K562 (cell line): ENCODE results near the gene ARFRP1. TPM values are rescaled to one million over a fixed set of nuclear protein-coding genes. Genes with fewer than 3 reads are reported as not detected.

ENCODE experiments used
- CTBP1 ChIP-seq: fragments of 450-650 bp; IDR thresholded peaks from 2 replicates; pipeline ENCODE4 v1.6.1; 2016; ENCODE audit warnings: borderline replicate concordance
- HIVEP1 ChIP-seq: fragments of 250-450 bp; sonication (Bioruptor Pico); IDR thresholded peaks from 2 replicates; pipeline ENCODE4 v1.4.0; 2020; ENCODE audit warnings: mild to moderate bottlenecking
- IRF2 ChIP-seq: sonication (generic); formaldehyde crosslinking; IDR thresholded peaks from 2 replicates; pipeline ENCODE4 v1.8.1; 2022; ENCODE audit warnings: mild to moderate bottlenecking, missing genetic modification reagents
- JUND ChIP-seq, 2 experiments: IDR thresholded peaks; 2 replicates in 1 of 2; 3 replicates in 1 of 2; pipeline ENCODE4 v1.6.1; 2011; ENCODE audit warnings: borderline replicate concordance in 2 of 2, low read depth in 2 of 2, low read length in 2 of 2, improper control_type of control experiment in 1 of 2, missing biosample characterization in 1 of 2, missing genetic modification characterization in 1 of 2, missing genetic modification reagents in 1 of 2
- KLF1 ChIP-seq: fragments of 450-650 bp; IDR thresholded peaks from 2 replicates; pipeline ENCODE4 v1.6.1; 2016; ENCODE audit warnings: missing genetic modification characterization, missing compliant biosample characterization
- NFIC ChIP-seq: fragments of 450-650 bp; IDR thresholded peaks from 2 replicates; pipeline ENCODE4 v1.6.1; 2017; ENCODE audit warnings: mild to moderate bottlenecking, inconsistent platforms
- SOX6 ChIP-seq: fragments of 450-650 bp; IDR thresholded peaks from 2 replicates; pipeline ENCODE4 v1.6.1; 2014; ENCODE audit warnings: mild to moderate bottlenecking
- ZNF124 ChIP-seq: sonication (generic); formaldehyde crosslinking; IDR thresholded peaks from 2 replicates; pipeline ENCODE4 v1.8.1; 2022; ENCODE audit warnings: missing genetic modification reagents
- ZNF263 ChIP-seq: sonication (generic); formaldehyde crosslinking; IDR thresholded peaks from 2 replicates; pipeline ENCODE4 v1.8.0; 2022; ENCODE audit warnings: mild to moderate bottlenecking, missing genetic modification reagents, borderline replicate concordance
- polyA plus RNA-seq, 8 experiments: library from polyadenylated mRNA; depleted of rRNA in 4 of 8; stranded (reverse) in 5 of 8; unstranded in 3 of 8; fragments of >200 nt; fragmentation: Nextera tagmentation in 2 of 8; fragmentation: Illumina TruSeq in 1 of 8; extraction: Ambion mirVana in 2 of 8; extraction: Trizol in 1 of 8; gene quantifications; 2 replicates each; pipeline versions ENCODE4 v1.2.1 to v1.2.3, GENCODE V29; 2011 to 2014; ENCODE audit warnings: inconsistent platforms in 1 of 8, missing spikeins in 1 of 8
- total RNA-seq, 7 experiments: library from RNA; depleted of rRNA in 6 of 7; stranded (reverse); fragments of >200 nt in 6 of 7; fragmentation: Illumina TruSeq in 2 of 7; extraction: Trizol in 2 of 7; gene quantifications; 2 replicates each; pipeline versions ENCODE4 v1.2.1 to v1.2.3, GENCODE V29; 2011 to 2021; ENCODE audit warnings: low replicate concordance in 1 of 7
- TF ChIP-seq, protein P1 (sequence below): sonication (generic); formaldehyde crosslinking; IDR thresholded peaks from 2 replicates; pipeline ENCODE4 v1.8.0; 2023; ENCODE audit warnings: mild to moderate bottlenecking, missing genetic modification reagents
- TF ChIP-seq, protein P2 (sequence below), 2 experiments: fragments of 450-650 bp; formaldehyde crosslinking in 1 of 2; IDR thresholded peaks; 2 replicates each; pipeline versions ENCODE4 v1.4.0 to v1.6.1; 2014 to 2020; ENCODE audit warnings: mild to moderate bottlenecking in 2 of 2, borderline replicate concordance in 1 of 2, low read depth in 1 of 2
- TF ChIP-seq, protein P3 (sequence below): sonication (generic); formaldehyde crosslinking; IDR thresholded peaks from 2 replicates; pipeline ENCODE4 v1.9.0; 2022; ENCODE audit warnings: mild to moderate bottlenecking, missing genetic modification reagents
- TF ChIP-seq, protein P4 (sequence below): sonication (generic); formaldehyde crosslinking; IDR thresholded peaks from 2 replicates; pipeline ENCODE4 v1.8.0; 2022; ENCODE audit warnings: missing genetic modification reagents, mild to moderate bottlenecking, moderate library complexity, borderline replicate concordance
- TF ChIP-seq, protein P5 (sequence below): fragments of 250-450 bp; sonication (Bioruptor Pico); IDR thresholded peaks from 2 replicates; pipeline ENCODE4 v1.8.0; 2022; ENCODE audit warnings: inconsistent platforms, mild to moderate bottlenecking, moderate library complexity, borderline replicate concordance

Gene ARFRP1
- total and polyA plus RNA-seq, 9 of the 15 experiments (the other 6 are each of a cell fraction or from before 2014, with no cell fraction given) = 2.2 to 78.9 (median 37.3) TPM

DNA sequence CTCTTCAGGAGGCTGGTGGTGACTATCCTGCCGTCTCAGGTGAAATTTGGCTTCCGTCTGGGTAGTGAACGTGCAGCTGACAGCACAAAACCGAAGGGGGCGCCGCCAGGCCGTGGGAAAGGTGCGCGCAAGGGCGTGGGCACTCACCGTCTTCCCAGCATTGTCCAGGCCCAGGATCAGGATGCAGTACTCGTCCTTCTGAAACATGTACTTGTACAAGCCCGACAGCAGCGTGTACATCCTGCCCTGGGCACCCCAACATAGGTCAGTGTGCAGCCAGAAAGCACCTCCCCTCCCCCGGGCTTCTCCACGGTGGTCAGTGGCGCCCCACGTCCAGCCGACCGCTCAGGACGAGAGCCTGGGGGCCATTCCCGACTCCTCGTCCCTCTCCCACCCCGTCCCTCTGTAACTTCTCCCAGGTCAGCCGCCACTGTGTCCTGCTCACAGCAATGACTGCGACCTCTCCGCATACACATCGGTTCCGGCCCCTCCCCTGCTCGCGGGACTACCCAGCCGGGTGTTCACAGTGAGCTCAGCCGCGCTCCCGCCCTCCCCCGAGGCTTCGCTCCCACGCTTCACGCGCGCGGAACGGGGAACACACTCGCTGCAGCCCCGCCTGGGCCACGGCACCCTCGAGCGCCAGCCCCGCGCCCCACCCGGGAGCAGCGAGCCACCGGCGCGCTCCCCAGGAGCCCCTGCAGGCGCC is 771 bp downstream of the ARFRP1 start (continued):
- TF ChIP-seq, protein P1, sequence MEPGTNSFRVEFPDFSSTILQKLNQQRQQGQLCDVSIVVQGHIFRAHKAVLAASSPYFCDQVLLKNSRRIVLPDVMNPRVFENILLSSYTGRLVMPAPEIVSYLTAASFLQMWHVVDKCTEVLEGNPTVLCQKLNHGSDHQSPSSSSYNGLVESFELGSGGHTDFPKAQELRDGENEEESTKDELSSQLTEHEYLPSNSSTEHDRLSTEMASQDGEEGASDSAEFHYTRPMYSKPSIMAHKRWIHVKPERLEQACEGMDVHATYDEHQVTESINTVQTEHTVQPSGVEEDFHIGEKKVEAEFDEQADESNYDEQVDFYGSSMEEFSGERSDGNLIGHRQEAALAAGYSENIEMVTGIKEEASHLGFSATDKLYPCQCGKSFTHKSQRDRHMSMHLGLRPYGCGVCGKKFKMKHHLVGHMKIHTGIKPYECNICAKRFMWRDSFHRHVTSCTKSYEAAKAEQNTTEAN (CRISPR knock-in tag) = no peak
- TF ChIP-seq ZNF263 (peak; percentile 66; the same call in 1 of the 2 replicates), HIVEP1 (CRISPR knock-in tag) (no peak), CTBP1 (peak; percentile 65; the same call in 1 of the 2 replicates), IRF2 (CRISPR knock-in tag) (0 out of 2 replicates have a peak, but pooled peaks have one; percentile 71), KLF1 (tag) (peak; percentile 63; the same call in 1 of the 2 replicates), JUND (IDR thresholded peaks at IDR 0.05; ENCODE audit: borderline replicate concordance, low read depth, low read length) (peak; percentile 25; the same call in 1 of the 2 replicates), JUND (tag; IDR thresholded peaks at IDR 0.05; ENCODE audit: borderline replicate concordance, low read depth, low read length) (no peak; the same call in 2 of the 3 replicates), SOX6 (peak; percentile 22; the same call in 1 of the 2 replicates), ZNF124 (CRISPR knock-in tag) (0 out of 2 replicates have a peak, but pooled peaks have one; percentile 44), NFIC (peak; percentile 31; the same call in 1 of the 2 replicates)
- TF ChIP-seq, protein P2, sequence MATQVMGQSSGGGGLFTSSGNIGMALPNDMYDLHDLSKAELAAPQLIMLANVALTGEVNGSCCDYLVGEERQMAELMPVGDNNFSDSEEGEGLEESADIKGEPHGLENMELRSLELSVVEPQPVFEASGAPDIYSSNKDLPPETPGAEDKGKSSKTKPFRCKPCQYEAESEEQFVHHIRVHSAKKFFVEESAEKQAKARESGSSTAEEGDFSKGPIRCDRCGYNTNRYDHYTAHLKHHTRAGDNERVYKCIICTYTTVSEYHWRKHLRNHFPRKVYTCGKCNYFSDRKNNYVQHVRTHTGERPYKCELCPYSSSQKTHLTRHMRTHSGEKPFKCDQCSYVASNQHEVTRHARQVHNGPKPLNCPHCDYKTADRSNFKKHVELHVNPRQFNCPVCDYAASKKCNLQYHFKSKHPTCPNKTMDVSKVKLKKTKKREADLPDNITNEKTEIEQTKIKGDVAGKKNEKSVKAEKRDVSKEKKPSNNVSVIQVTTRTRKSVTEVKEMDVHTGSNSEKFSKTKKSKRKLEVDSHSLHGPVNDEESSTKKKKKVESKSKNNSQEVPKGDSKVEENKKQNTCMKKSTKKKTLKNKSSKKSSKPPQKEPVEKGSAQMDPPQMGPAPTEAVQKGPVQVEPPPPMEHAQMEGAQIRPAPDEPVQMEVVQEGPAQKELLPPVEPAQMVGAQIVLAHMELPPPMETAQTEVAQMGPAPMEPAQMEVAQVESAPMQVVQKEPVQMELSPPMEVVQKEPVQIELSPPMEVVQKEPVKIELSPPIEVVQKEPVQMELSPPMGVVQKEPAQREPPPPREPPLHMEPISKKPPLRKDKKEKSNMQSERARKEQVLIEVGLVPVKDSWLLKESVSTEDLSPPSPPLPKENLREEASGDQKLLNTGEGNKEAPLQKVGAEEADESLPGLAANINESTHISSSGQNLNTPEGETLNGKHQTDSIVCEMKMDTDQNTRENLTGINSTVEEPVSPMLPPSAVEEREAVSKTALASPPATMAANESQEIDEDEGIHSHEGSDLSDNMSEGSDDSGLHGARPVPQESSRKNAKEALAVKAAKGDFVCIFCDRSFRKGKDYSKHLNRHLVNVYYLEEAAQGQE (IDR thresholded peaks at IDR 0.05; ENCODE audit: borderline replicate concordance) = peak; percentile 69; the same call in 1 of the 2 replicates
- TF ChIP-seq, protein P2 (CRISPR knock-in tag; IDR thresholded peaks at IDR 0.05; ENCODE audit: low read depth) = no peak
- TF ChIP-seq, protein P3, sequence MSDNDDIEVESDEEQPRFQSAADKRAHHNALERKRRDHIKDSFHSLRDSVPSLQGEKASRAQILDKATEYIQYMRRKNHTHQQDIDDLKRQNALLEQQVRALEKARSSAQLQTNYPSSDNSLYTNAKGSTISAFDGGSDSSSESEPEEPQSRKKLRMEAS = 0 out of 2 replicates have a peak, but pooled peaks have one; percentile 8
- TF ChIP-seq, protein P4, sequence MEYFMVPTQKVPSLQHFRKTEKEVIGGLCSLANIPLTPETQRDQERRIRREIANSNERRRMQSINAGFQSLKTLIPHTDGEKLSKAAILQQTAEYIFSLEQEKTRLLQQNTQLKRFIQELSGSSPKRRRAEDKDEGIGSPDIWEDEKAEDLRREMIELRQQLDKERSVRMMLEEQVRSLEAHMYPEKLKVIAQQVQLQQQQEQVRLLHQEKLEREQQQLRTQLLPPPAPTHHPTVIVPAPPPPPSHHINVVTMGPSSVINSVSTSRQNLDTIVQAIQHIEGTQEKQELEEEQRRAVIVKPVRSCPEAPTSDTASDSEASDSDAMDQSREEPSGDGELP = peak; percentile 86
- TF ChIP-seq, protein P5, sequence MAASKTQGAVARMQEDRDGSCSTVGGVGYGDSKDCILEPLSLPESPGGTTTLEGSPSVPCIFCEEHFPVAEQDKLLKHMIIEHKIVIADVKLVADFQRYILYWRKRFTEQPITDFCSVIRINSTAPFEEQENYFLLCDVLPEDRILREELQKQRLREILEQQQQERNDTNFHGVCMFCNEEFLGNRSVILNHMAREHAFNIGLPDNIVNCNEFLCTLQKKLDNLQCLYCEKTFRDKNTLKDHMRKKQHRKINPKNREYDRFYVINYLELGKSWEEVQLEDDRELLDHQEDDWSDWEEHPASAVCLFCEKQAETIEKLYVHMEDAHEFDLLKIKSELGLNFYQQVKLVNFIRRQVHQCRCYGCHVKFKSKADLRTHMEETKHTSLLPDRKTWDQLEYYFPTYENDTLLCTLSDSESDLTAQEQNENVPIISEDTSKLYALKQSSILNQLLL (CRISPR knock-in tag) = no peak
